ENCODE results near the gene IER2. TPM values are rescaled to one million over a fixed set of nuclear protein-coding genes. Genes with fewer than 3 reads are reported as not detected.
A peak's percentile ranks its signal among the peaks of the same experiment; 100 is the strongest.

The IER2 gene
- total and polyA plus RNA-seq, 9 of the 15 experiments (the other 6 are each of a cell fraction or from before 2014, with no cell fraction given), result 4.5 to 205 (median 23.7) TPM

DNA sequence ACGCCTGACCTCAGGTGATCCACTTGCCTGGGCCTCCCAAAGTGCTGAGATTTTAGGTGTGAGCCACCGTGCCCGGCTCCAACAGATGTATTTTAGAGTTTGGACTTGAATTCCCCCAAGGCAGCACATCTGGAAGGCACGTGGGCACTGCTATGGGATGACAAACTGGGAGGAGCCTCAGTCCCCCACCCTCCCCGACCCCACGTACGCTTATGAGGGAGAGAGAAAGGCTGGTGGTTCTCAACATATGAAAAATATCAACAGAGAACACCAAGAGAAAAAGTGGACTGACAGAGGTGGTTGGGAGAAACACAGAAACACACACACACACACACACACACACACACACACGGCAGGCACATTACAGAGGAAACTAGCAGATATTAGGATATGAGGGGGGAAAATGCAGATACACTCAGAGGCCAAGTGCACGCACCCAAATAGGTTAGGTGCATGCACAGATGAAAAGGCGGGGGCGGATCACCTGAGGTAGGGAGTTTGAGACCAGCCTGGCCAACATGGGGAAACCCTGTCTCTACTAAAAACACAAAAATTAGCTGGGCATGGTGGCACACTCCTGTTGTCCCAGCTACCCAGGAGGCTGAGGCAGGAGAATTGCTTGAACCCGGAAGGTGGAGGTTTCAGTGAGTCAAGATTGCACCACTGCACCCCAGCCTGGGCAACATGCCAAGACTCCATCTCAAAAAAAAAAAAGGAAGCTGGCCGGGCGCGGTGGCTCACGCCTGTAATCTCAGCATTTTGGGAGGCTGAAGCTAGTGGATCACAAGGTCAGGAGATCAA is 3.2 kb upstream of the IER2 start (continued):
- TF ChIP-seq, protein P1, sequence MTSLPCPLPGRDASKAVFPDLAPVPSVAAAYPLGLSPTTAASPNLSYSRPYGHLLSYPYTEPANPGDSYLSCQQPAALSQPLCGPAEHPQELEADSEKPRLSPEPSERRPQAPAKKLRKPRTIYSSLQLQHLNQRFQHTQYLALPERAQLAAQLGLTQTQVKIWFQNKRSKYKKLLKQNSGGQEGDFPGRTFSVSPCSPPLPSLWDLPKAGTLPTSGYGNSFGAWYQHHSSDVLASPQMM (CRISPR knock-in tag; IDR thresholded peaks at IDR 0.05), result no peak
- no peak for TF ChIP-seq EP300 (IDR thresholded peaks at IDR 0.05; ENCODE audit: low read length)
- no peak for TF ChIP-seq SP2 (IDR thresholded peaks at IDR 0.05; ENCODE audit: extremely low read depth, low read depth, low read length, poor library complexity, severe bottlenecking)
- TF ChIP-seq ZNF165 (CRISPR knock-in tag; IDR thresholded peaks at IDR 0.05; ENCODE audit: borderline replicate concordance), result no peak
- peak; percentile 52; the same call in 1 of the 2 replicates for TF ChIP-seq ARID1B (IDR thresholded peaks at IDR 0.05)
- no peak for TF ChIP-seq SNRNP70 (optimal IDR thresholded peaks at IDR 0.05; ENCODE audit: low read depth, low read length)
- TF ChIP-seq, protein P2, sequence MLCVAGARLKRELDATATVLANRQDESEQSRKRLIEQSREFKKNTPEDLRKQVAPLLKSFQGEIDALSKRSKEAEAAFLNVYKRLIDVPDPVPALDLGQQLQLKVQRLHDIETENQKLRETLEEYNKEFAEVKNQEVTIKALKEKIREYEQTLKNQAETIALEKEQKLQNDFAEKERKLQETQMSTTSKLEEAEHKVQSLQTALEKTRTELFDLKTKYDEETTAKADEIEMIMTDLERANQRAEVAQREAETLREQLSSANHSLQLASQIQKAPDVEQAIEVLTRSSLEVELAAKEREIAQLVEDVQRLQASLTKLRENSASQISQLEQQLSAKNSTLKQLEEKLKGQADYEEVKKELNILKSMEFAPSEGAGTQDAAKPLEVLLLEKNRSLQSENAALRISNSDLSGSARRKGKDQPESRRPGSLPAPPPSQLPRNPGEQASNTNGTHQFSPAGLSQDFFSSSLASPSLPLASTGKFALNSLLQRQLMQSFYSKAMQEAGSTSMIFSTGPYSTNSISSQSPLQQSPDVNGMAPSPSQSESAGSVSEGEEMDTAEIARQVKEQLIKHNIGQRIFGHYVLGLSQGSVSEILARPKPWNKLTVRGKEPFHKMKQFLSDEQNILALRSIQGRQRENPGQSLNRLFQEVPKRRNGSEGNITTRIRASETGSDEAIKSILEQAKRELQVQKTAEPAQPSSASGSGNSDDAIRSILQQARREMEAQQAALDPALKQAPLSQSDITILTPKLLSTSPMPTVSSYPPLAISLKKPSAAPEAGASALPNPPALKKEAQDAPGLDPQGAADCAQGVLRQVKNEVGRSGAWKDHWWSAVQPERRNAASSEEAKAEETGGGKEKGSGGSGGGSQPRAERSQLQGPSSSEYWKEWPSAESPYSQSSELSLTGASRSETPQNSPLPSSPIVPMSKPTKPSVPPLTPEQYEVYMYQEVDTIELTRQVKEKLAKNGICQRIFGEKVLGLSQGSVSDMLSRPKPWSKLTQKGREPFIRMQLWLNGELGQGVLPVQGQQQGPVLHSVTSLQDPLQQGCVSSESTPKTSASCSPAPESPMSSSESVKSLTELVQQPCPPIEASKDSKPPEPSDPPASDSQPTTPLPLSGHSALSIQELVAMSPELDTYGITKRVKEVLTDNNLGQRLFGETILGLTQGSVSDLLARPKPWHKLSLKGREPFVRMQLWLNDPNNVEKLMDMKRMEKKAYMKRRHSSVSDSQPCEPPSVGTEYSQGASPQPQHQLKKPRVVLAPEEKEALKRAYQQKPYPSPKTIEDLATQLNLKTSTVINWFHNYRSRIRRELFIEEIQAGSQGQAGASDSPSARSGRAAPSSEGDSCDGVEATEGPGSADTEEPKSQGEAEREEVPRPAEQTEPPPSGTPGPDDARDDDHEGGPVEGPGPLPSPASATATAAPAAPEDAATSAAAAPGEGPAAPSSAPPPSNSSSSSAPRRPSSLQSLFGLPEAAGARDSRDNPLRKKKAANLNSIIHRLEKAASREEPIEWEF (CRISPR knock-in tag; IDR thresholded peaks at IDR 0.05), result no peak
- TF ChIP-seq HMGN3 (IDR thresholded peaks at IDR 0.05; ENCODE audit: borderline replicate concordance, extremely low read depth, insufficient read length, low read depth, low read length), result no peak
- no peak; the same call in 1 of the 2 replicates for TF ChIP-seq ADNP (tag; IDR thresholded peaks at IDR 0.05)
- TF ChIP-seq TRIM24 (IDR thresholded peaks at IDR 0.05), result peak in 1 of 2 experiments; percentile 74; a peak in 1 of 4 replicates
- 0 out of 4 replicates have a peak, but pooled peaks of 1 of the 2 experiments have one; percentile 9 for TF ChIP-seq NRF1 (conservative IDR thresholded peaks at IDR 0.05 in 1 of 2, IDR thresholded peaks at IDR 0.05 in 1 of 2)
- TF ChIP-seq ZNF239 (CRISPR knock-in tag; IDR thresholded peaks at IDR 0.05), result no peak
- no peak for TF ChIP-seq BCLAF1 (IDR thresholded peaks at IDR 0.05; ENCODE audit: borderline replicate concordance in 1 of 2, control insufficient read depth in 1 of 2, low read depth in 2 of 2, low read length in 1 of 2)
- no peak for TF ChIP-seq RNF2 (IDR thresholded peaks at IDR 0.05)
- TF ChIP-seq KDM5B (IDR thresholded peaks at IDR 0.05; ENCODE audit: insufficient replicate concordance, low read depth, low read length), result no peak
- no peak for TF ChIP-seq ZFP91 (CRISPR knock-in tag; IDR thresholded peaks at IDR 0.05)
